GM21390 (cell line): ENCODE results near the gene DNAH8.

Experiments used
- ATAC-seq: cut with Tn5 transposase; IDR thresholded peaks from one replicate; pipeline ENCODE4 v1.9.1; 2021; ENCODE audit not compliant: unreplicated experiment

The DNAH8 gene

GRCh38 chr6:39005774-39006173, 290.7 kb downstream of the DNAH8 start:
- ATAC-seq: no peak

GRCh38 chr6:39007575-39007974, 292.5 kb downstream of the DNAH8 start:
- no peak for ATAC-seq

GRCh38 chr6:39008737-39009136, 293.6 kb downstream of the DNAH8 start:
- ATAC-seq: no peak

GRCh38 chr6:39009476-39009875, 294.4 kb downstream of the DNAH8 start:
- ATAC-seq: no peak

- no peak for ATAC-seq
These were observed 301.9 kb downstream of the DNAH8 start for GRCh38 chr6:39016839-39017546.

GRCh38 chr6:39017547-39017880, 302.4 kb downstream of the DNAH8 start:
- no peak for ATAC-seq

- no peak for ATAC-seq
These were observed 303.0 kb downstream of the DNAH8 start for GRCh38 chr6:39018103-39018502.

GRCh38 chr6:39020136-39020535, 305.0 kb downstream of the DNAH8 start:
- ATAC-seq: no peak

GRCh38 chr6:39021041-39021440, 305.9 kb downstream of the DNAH8 start:
- ATAC-seq: no peak

- ATAC-seq: no peak
These were observed 306.7 kb downstream of the DNAH8 start for GRCh38 chr6:39021779-39022178.

- no peak for ATAC-seq
These were observed 311.1 kb downstream of the DNAH8 start for GRCh38 chr6:39026175-39026574.

- ATAC-seq: no peak
These were observed 314.3 kb downstream of the DNAH8 start for GRCh38 chr6:39029156-39030011.

- ATAC-seq: no peak
These were observed 320.6 kb downstream of the DNAH8 start for GRCh38 chr6:39035681-39036080.

- no peak for ATAC-seq
These were observed 322.0 kb downstream of the DNAH8 start for GRCh38 chr6:39037082-39037508.

GRCh38 chr6:39037707-39038106, 322.6 kb downstream of the DNAH8 start:
- ATAC-seq: no peak

- no peak for ATAC-seq
These were observed 325.1 kb downstream of the DNAH8 start for GRCh38 chr6:39040080-39040673.

- no peak for ATAC-seq
These were observed 326.0 kb downstream of the DNAH8 start for GRCh38 chr6:39041072-39041471.

- ATAC-seq: no peak
These were observed 328.7 kb downstream of the DNAH8 start for GRCh38 chr6:39043776-39044175.

GRCh38 chr6:39044181-39044580, 329.1 kb downstream of the DNAH8 start:
- ATAC-seq: no peak

GRCh38 chr6:39047434-39048327, 332.6 kb downstream of the DNAH8 start:
- ATAC-seq: no peak
